Left ventricle myocardium inferior (tissue), 1 donor: ENCODE measurements around the gene STAC2. TPM values are rescaled to one million over a fixed set of nuclear protein-coding genes. Genes with fewer than 3 reads are reported as not detected.
A peak's percentile ranks its signal among the peaks of the same experiment; 100 is the strongest.
"Not testable (repeated sequence)": the region's sequence is repeated elsewhere in the genome, so short reads cannot be mapped to it uniquely, and the experiment has no call there.

ENCODE experiments used
- DNase-seq: peaks from one replicate; pipeline ENCODE4 v3.0.0-alpha.2; 2020
- H3K27ac ChIP-seq: fragments of 200-600 bp; replicated peaks from 2 replicates; pipeline ENCODE4 v1.8.0; 2021
- H3K27me3 ChIP-seq: fragments of 200-600 bp; 2 replicates; pipeline ENCODE4 v1.8.0; 2021; ENCODE audit warnings: low read depth
- H3K36me3 ChIP-seq: fragments of 200-600 bp; 2 replicates; pipeline ENCODE4 v1.8.0; 2021
- H3K4me1 ChIP-seq: fragments of 200-600 bp; 2 replicates; pipeline ENCODE4 v1.8.0; 2021
- H3K4me3 ChIP-seq: fragments of 200-600 bp; 2 replicates; pipeline ENCODE4 v1.8.0; 2021; ENCODE audit warnings: mild to moderate bottlenecking, moderate library complexity
- H3K9me3 ChIP-seq: fragments of 200-600 bp; replicated peaks from 2 replicates; pipeline ENCODE4 v1.8.0; 2021
- CTCF ChIP-seq: fragments of 200-600 bp; IDR thresholded peaks from 2 replicates; pipeline ENCODE4 v1.8.0; 2021; ENCODE audit warnings: antibody characterized with exemption, mild to moderate bottlenecking, borderline replicate concordance
- intact Hi-C: fragments of 100-400 bp; cut with micrococcal nuclease; formaldehyde crosslinking; loops from one replicate; pipeline ENCODE4 v1.11.0; 2022
- total RNA-seq: library from RNA; stranded (reverse); fragmentation: NEBNext Ultra II Directional; extraction: Animal tissue kit (Norgen Biotek cat#: 25700); gene quantifications from one replicate; pipeline ENCODE4 v1.2.1, GENCODE V29; 2021
- donor health status: DM: no; HTN: yes; CAD: no; lungs with severe emphysema.

Gene STAC2
- total RNA-seq, 1 donor from 2014 or later, result 0.36 TPM

GRCh38 chr17:39252788-39253460, 27.2 kb upstream of the STAC2 start:
- H3K36me3 ChIP-seq, result peaks cover 39% of the 10 kb centered on the region

GRCh38 chr17:39251997-39252396, 26.3 kb upstream of the STAC2 start:
- intact Hi-C loops, result no loop called here
- Histone ChIP-seq H3K36me3 (peaks cover 34% of the 10 kb centered on the region), H3K9me3 (no peaks in the 10 kb centered on the region), H3K27ac (no peak overlapping the region), H3K4me1 (no peaks in the 10 kb centered on the region), H3K27me3 (no peaks in the 10 kb centered on the region), H3K4me3 (no peak overlapping the region)
- DNase-seq, result no peak
- no peak for TF ChIP-seq CTCF

More at GRCh38 chr17:39252788-39253460, 27.2 kb upstream of the STAC2 start:
- H3K4me1 ChIP-seq, result no peaks in the 10 kb centered on the region
- TF ChIP-seq CTCF, result no peak
- no peaks in the 10 kb centered on the region for H3K27me3 ChIP-seq
- no peak overlapping the region for H3K27ac ChIP-seq
- H3K4me3 ChIP-seq, result no peak overlapping the region
- no peaks in the 10 kb centered on the region for H3K9me3 ChIP-seq
- DNase-seq, result no peak
- intact Hi-C loops, result no loop called here

- intact Hi-C loops, DNase-seq, H3K27me3 ChIP-seq, H3K4me3 ChIP-seq, H3K27ac ChIP-seq, H3K9me3 ChIP-seq, H3K4me1 ChIP-seq: not testable (repeated sequence)
- peaks cover 24% of the 10 kb centered on the region for H3K36me3 ChIP-seq
These were observed 24.3 kb upstream of the STAC2 start for GRCh38 chr17:39250076-39250475.

GRCh38 chr17:39246274-39246673, 20.5 kb upstream of the STAC2 start:
- Histone ChIP-seq H3K9me3 (no peaks in the 10 kb centered on the region), H3K27me3 (peaks cover under 1% of the 10 kb centered on the region), H3K36me3 (no peaks in the 10 kb centered on the region), H3K4me1 (peaks cover 18% of the 10 kb centered on the region), H3K27ac (no peak overlapping the region), H3K4me3 (no peak overlapping the region)
- intact Hi-C loops, result loop anchor here (10.0 kb wide), 1 partner anchor 81 kb away; the partner anchor contains the start of gene ARL5C
- no peak for DNase-seq
- no peak for TF ChIP-seq CTCF

- H3K27me3 ChIP-seq, result peaks cover 9% of the 10 kb centered on the region
- no peak overlapping the region for H3K4me3 ChIP-seq
- DNase-seq, result peak; percentile 77
- H3K36me3 ChIP-seq, result no peaks in the 10 kb centered on the region
- H3K27ac ChIP-seq, result no peak overlapping the region
- peak; percentile 96 for TF ChIP-seq CTCF
- no peaks in the 10 kb centered on the region for H3K9me3 ChIP-seq
- intact Hi-C loops, result loop anchor here (10.0 kb wide), 1 partner anchor 80 kb away; the partner anchor contains the start of gene ARL5C
- H3K4me1 ChIP-seq, result peaks cover 18% of the 10 kb centered on the region
These were observed 19.1 kb upstream of the STAC2 start for GRCh38 chr17:39244600-39245570.
